Activated T-helper 1 cell treated with anti-CD3 and anti-CD28 coated beads, Interleukin-2, amount 50 U/mL, for 16 hours (primary cell): ENCODE measurements around the gene PRPF6.

Experiments
- DNase-seq, 2 donors: peaks; one replicate each; pipeline ENCODE4 v3.0.0-alpha.2; 2020; ENCODE audit warnings: low read depth in 1 of 2, low spot score in 1 of 2

PRPF6 gene

DNA sequence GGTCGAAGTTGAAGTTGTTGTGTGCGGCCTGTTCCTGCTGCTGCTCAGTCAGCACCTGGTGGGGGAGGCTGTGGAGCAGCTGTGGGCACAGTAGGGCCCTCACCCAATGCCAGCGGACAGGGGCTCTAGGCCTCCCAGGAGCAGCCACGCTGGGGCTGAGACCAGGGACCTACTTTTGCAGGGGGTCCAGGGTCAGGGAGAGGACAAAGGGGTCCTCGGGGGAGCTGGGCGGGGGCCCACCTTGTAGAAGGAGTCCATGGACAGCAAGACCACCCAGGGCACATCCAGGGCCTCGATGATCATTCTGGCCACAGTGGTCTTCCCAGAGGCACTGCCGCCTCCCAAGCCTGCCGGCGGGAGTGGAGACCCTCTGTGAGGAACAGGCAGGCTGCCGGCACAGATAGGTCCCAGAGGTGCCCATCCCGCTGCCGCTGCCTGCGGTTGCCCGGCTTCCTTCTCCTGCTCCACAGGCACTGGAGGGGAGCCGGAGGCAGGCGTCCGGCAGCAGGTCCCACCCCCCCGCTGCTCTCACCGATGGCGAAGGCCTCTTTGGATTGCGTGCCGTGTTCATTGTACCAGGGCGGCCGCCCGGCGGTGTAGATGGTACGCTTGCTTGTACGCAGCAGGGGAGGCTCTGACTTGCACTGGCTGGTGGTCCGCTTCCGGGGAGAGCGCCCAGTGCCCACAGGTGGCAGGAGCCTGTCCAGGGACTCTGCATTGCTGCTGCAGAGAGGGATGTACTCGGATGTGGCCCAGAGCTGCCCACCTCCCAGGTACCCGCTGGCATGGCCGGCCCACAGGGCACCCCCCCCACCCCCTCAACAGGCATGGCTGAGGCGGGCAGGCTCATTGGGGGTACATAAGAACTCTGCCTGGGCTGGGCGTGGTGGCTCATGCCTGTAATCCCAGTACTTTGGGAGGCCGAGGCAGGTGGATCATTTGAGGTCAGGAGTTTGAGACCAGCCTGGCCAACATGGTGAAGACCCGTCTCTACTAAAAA is 34.7 kb upstream of the PRPF6 start:
- DNase-seq = no peak

DNA sequence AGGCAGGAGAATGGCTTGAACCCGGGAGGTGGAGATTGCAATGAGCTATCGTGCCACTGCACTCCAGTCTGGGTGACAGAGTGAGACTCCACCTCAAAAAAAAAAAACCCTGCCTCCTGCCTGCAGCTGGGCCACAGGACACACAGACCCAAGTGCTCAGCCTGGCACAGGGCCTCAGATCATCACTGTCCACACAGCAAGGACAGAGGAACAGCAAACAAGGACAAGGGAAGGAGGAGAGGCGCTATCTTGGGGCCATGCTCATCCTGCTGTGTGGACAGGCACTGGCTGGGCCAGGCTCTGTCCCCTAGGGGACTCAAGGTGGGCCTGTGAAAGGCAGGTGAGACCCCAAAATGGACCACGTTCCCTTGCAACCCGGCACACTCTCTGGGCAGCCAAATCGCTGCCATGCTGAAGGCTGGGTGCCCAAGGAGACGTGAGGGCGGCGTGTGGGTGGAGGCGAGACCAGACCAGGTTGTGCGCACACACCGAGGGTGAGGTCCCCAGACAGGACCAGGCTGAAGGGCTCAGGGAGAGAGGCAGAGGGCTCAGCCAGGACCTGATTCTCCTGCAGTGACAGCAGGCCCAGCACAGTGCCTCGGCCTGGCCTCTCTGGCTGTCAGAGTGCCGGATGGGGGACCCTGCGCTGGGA is 33.8 kb upstream of the PRPF6 start:
- no peak for DNase-seq

DNA sequence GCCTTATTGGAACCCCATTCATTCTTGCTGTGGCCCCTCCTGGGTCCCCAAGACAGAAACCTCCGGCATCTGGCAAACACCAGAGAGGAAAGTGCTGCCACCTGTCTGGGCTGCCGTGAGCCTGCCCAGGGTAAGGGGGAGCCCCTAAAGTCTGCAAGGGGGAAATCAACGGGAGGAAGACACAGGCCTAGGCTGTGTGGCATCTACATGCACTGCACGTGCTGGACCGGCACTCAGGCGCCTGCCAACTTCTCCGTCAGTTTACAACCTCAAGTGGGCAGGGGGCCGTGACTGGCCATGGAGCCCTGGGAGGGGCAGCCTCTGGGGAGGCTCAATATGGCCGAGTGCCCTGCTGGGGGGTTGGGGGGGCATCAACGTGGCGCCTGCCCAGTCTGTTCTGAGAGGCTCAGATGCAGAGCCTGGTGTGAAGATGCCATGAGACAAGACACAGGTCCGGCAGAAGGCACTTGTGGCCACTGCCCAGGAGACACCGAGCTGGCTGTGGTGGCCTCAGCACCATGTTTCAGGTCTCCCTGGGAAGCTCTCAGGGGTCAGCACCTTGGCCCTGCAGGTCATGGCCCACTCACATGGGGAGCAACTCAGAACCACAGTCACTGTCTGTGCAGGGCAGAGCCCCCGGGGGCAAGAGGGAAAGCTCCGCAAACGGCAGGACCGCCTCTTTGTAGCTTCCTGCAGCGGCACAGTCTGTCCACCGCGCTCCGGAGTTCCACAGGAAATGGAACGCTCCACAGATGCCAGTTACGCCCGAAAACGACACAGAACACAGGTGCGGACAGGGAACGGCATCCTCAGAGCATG is 33.1 kb upstream of the PRPF6 start:
- no peak for DNase-seq

DNA sequence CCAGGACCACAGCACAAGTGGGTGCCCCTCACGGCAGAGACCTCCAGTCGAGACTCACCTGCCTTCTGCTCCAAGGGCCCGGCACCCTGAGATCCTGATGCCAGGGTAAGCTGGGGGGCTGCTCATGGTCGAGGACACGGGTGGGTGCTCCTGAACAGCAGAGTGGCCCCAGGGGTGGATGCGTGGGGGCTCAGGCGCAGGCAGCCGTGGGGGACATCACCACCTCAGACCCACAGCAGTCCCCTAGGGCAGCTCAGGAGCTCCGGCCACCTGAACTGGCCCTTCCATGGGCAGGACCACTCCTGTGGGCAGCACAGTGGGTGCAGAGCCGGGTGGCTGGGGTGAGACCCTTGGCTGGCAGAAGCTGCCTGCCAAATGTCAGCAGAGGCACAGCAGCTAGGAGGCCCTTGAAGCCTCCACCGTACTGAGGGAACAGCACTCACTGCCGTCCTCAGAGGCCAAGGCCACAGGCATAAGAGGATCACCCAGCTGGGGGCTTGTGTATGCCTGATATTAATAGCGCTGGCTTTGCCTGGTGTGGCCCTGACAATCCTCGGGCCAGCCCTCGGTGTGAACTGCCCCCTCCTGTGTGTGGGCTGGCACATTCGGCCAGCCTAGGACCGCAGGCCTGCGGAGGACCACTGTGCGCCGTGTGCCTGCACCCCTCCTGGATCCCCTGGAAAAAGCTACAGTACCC is 30.1 kb upstream of the PRPF6 start:
- DNase-seq = no peak

DNA sequence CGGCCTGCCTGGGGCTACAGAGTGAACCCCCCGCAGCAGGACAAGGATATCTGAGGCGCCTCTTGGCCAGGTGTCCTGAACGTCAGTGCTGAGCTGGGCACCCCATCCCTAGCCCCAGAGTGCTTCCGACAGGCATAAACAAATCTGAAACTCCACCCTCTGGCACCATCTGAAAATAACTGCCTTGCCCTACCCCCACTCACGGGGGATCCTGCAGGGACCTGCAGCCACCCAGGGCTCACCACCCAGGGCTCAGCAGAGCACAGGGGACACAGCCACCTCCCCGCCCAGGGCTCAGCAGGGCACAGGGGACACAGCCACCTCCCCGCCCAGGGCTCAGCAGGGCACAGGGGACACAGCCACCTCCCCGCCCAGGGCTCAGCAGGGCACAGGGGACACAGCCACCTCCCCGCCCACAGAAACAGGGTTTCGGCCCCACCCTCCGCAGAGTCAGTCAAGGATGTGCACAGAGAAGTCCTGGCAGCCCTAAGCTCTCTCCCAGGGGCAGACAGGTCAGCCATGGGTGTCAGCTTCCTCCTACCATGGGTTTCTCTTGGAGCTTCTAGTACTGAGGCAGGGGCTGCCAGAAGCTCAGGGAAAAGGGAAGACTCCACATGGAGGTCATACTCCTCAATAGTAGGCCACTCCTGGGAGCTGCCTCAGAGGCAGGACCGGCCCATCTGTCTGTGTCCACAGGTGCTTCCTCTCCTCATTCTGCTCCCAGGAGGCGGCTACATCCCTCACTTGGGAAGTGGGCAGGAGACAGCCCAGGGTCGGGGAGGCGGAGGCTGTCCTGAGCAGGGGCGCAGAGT is 29.3 kb upstream of the PRPF6 start:
- no peak for DNase-seq

DNA sequence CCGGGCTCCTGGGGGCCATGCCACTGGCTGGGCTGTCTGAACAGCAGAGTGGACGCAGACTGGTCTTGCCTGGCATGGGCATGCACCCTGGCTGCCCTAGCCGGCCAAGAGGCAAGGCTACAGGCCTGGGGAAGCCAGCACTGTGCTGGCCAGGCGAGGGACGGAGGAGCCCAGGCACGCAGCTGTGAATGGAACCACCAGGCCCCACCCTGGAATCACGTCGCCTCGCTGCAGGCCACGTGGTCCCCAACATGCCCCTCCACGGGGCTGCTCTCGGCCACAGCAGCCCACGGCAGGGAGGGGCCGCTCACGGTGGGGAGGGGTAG is 28.8 kb upstream of the PRPF6 start:
- no peak for DNase-seq

DNA sequence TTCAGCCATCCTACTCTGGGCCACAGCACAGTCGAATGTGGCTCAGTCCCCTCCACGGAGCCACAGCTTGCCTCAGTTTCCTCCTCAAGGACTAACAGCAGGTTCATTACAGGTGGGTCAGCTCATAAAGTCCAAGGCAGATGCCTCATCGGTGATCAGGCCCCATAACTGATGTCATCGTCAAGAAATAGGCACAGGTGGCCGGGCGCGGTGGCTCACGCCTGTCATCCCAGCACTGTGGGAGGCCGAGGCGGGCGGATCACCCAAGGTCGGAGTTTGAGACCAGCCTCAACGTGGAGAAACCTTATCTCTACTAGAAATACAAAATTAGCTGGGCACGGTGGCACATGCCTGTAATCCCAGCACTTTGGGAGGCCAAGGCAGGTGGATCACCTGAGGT is 28.2 kb upstream of the PRPF6 start:
- DNase-seq = no peak

DNA sequence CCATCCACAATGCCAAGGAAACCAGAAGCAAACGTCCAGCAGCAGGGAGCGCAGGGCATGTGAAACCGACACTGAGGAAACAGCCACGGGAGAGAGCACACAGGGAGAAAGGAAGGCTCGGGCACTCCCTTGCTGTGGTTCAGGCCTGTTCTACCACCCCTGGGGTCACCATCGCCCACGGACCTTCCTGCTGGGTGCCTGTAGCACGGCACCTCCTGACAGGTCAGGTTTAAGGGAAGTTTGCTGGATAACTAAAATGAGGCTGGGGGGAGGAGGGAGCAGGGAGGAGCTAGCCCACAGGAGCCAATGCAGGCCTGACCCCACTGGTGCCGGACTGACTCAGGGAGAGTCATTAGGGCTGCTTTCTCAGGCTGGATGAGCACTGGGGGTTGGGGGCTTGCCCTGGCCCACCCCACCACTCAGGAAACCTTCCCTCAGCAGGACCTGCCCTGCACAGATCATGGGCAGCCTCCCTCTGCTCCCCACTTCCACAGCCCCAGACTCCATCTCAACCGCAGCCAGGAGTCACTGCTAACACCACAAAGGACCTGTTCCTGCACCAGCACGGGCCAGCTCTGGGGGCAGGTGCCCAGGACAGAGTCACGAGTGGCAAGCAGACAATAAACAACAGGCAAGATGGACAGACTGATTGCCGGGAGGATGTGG is 27.0 kb upstream of the PRPF6 start:
- DNase-seq = no peak

DNA sequence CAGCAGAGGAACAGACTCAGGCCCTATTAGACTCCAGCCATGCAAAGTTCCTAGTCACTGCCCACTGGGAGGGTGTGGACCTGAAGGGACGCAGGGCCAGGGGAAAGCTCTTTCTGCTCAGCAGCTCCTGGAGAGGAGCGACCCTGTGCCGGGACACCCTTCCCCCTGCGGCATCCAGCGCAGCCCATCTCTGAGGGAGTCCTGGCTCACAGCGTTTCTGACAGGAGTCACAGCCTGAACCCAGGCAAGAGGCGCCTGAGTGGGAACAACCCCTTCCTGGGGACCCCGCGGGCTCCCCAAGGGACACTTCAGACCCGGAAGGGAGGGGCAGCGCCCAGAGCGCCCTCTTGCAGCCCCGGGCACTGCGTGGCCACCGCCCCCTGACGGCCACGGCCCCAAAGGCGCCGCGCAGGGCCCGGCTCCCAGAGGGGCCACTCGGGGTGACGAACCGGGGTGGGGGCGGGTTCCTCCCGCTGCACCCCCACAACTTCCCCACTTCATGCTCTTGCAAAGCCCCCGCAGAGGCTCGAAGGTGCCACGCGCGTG is 25.6 kb upstream of the PRPF6 start:
- DNase-seq = no peak

DNA sequence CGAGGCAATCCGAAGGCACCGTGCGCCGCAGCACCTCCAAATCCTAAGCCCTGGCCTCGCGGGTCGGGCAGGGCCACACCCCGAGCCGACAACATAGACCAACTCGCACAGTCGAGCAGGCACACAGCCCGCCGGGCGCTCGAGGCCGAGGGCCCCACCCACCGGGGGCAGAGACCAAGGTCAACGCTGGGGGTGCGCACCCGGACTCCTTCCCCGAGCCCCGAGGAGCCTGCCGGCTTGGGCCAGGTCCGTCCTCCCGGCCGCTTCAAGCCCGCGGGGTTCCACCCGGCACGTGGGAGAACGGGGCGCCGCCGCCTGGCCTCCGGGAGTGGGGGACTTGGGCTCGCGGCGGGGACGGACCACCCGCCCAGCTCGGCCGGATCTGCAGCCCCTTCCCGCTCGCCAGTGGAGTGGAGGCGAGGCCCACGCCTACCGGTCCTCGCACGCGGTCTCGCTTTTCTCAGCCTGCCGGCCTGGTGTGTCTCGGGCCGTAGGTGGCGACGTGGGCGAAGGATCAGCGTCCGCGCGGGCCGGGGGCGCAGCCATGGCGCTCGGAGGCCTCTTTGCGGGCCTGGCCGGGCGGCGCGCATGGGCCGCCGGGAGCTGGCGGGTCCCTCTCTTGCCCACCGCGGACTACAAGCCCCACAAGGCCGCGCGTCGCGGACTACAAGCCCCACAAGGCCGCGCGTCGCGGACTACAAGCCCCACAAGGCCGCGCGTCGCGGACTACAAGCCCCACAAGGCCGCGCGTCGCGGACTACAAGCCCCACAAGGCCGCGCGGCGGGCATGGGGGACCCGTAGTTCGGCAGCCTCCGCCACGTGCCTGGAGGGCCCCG is 24.9 kb upstream of the PRPF6 start, which contains the start of gene UCKL1:
Gene UCKL1 (minus strand): TSS at position 590 of the 837 bp plus-strand sequence. CDS start 44 bp downstream, at position 546.
- DNase-seq = peak; percentile 75 to 85

DNA sequence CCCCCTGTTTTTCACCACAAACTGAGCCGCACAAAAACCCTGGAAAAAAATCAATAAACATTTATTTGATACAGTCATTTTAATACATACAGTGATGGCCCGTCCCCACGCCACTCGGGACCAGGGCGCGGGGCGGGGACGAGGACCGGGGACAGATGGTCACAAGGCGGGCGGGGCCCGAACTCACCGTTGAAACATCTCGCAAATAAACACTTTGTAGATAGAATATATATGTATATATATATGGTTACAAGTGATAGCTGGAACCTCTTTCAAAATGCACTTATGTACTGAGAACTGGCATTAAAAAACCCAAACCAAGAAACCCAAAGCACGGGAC is 24.3 kb upstream of the PRPF6 start:
- DNase-seq = no peak

DNA sequence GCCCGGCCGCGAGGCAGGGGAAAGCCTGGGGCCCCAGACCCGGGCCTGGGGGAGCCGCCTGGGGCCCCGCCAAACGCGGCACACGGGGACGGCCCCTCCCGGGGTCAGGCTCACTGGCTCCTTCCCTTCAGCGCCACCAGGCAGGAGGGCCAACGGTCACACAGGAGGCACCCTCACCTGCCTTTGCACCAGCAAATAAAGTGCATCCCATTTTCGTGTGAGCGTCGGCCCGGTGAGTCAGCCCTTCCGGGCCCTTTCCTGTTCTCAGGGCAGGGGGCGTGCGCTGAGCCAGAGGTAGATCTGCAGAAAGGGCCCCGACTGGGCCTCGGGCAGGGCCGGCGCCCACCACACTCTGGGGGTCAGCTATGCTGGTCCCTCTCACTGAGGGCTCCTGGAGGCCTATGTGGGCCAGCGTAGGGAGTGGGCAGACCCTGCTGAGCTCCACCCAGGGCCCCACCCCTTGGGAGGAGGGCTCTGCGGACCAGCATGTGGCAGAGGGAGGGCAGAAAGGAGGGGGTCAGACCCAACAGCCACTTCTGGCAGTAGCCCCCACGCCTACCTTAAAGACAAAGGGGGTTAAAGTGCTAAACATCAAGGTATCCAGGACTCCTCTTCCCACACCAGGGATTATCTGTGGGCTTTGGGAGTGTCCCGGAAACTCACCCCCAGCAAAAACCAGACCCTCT is 23.8 kb upstream of the PRPF6 start:
- peak; percentile 49 to 63 for DNase-seq

DNA sequence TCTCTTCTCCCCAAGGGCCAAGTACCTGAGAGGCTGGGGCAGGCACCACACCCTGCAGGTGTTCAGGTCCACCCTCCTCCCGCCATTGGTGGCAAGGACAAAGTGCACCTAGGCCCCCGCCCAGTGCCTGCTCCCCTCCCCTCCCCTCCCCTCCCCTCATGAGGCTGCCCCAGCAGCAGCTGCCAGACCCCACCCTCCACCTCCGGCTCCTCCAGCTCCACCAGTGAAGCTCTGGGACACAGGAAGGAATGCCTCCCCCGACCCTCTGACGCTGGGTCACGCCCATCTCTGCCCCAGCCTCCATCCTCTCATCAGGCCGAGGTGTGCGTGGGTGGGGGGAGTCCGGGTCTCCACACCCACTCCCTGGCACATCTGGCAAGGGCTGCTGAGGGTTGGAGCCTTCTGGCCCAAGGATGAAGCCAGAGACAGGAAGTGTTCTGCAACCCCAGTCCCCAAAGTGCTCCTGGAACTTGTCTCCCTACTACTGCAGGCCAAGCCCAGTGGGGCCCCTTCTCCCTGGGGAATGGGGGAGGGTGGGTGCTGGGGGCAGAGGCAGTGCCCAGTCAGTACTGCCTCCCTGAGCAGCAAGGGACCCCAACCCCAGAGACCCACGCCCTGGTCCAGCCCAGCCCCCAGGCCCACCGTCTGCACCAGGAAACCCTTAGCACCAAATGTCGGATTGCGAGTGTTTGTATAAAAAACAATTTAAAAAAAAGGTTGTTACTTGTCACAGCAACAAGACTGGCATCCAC is 23.1 kb upstream of the PRPF6 start:
- no peak for DNase-seq

DNA sequence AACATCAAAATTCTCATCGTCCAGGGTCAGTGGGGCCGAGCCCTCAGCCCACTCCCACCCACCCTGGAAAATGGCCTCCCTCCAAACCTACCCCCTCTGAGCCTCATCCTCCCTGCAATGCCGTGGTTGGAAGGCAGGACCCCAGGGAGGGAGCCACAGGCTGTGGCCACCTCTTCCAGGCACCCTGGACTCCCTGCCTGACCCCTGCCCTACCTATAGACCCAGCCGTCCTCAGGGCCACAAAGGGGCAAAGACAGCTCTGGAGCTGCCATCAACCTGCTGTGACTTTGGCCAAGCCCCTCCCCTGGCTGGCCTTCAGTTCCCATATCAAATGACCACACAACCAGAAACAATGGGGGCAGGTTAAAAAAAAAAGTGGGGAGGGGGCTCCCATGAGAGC is 22.5 kb upstream of the PRPF6 start:
- no peak for DNase-seq

DNA sequence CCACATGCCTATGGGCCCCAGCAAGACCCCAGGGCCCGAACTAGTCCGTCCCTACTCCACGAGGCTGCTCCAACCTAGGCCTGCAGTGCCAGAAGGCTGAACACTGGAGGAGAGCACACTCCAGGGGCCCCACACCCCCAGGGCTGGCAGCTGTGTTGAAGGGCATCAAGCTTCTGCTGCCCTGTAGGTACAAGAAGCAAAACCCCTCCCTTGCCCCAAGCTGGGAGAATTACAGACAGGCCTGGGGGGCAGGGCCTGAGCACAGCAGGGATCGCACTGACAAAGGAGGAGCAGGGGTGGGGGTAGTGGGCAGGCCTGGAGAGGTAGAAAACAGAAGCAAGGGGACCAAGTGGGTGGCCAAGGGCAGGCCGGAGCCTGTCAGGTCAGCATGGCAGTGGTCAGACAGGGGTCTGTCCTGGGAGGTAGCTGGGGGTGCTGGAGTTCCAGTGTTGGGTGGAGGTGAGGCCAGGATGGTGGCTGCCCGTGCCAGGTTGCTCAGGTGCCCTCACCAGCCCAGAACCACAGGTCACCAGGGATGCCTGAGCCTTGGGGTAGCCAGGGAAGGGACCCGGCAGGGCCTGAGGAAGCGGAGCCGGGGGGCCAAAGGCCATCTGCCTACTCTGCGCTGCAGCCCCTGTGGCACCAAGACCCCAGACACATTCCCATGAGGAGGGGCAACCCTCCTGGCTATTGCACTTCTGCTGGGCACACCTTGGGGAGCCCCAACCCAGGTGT is 21.8 kb upstream of the PRPF6 start:
- DNase-seq = no peak

DNA sequence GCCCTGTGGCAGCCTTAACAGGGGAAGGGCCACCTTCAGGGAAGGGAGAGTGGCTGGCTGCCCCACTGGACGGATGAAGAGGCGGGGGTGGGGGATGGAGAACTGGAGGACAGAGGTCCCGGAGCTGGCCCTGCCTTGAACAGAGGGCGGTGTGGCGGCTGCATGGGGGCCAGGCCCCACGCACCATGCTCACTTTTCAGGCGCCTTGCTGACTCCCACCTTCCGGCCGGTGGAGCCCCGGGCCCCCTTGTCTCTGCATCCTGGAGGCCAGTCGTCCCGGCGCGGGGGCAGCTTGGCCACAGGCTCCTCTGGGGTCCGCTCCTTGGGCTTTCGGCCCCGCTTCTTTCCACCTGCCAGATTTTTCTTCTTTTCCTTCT is 21.2 kb upstream of the PRPF6 start:
- DNase-seq = no peak
